AG09309 (cell line): ENCODE measurements around the gene CD207.

ENCODE experiments used
- DNase-seq: peaks from one replicate; pipeline ENCODE4 v3.0.0-alpha.2; 2010; ENCODE audit warnings: low read depth
- H3K4me3 ChIP-seq: 2 replicates; pipeline ENCODE4 v1.5.1; 2011; ENCODE audit warnings: mild to moderate bottlenecking, low read depth, low read length, moderate library complexity; ENCODE audit not compliant: control insufficient read depth
- TF ChIP-seq, protein P1 (sequence below): IDR thresholded peaks from 2 replicates; pipeline ENCODE4 v1.5.1; 2011; ENCODE audit warnings: mild to moderate bottlenecking, low read depth, low read length, inconsistent platforms; ENCODE audit not compliant: insufficient read depth, control insufficient read depth; ENCODE audit errors: missing control alignments

The CD207 gene

DNA sequence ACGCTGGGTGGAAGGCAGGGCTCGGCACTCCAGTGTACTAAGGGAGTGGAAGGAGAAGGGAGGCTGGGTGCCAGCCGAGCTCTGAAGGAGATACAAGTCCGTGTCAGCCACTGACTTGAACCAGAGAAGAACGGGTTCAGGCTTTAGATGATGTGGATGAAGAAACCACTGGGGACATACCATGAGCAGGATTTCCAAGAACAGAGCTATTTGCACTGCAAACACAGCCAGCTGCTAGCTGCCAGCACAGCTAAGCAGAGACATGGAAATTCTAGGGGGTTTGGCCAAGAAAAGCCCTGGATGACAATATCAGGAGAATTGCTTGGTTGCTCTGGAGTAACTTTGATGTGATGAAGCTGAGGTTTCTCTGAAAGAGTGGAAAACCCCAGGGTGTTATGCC, 5.2 kb downstream of the CD207 start:
- H3K4me3 ChIP-seq: no peak overlapping the region
- TF ChIP-seq, protein P1, sequence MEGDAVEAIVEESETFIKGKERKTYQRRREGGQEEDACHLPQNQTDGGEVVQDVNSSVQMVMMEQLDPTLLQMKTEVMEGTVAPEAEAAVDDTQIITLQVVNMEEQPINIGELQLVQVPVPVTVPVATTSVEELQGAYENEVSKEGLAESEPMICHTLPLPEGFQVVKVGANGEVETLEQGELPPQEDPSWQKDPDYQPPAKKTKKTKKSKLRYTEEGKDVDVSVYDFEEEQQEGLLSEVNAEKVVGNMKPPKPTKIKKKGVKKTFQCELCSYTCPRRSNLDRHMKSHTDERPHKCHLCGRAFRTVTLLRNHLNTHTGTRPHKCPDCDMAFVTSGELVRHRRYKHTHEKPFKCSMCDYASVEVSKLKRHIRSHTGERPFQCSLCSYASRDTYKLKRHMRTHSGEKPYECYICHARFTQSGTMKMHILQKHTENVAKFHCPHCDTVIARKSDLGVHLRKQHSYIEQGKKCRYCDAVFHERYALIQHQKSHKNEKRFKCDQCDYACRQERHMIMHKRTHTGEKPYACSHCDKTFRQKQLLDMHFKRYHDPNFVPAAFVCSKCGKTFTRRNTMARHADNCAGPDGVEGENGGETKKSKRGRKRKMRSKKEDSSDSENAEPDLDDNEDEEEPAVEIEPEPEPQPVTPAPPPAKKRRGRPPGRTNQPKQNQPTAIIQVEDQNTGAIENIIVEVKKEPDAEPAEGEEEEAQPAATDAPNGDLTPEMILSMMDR: no peak
- DNase-seq: no peak

DNA sequence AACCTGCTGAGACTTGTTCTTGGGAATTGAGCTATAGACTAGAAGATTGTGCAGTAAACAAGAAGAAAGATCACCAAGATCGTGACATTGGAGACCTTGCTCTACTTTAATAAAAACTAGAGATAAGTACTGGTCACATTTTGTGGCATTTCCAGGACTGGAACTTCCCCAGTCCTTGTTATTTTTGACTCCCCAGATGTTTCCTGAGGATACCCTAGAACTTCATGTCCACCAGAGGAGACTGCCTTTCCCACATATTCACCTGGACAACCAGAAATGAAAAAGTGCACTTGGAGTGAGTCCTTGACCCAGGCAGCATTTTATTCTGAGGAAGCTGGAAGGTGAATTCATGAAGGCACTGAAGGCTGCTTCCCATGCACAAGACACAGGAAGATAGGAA, 5.7 kb downstream of the CD207 start:
- TF ChIP-seq, protein P1: no peak
- H3K4me3 ChIP-seq: no peak overlapping the region
- DNase-seq: no peak

DNA sequence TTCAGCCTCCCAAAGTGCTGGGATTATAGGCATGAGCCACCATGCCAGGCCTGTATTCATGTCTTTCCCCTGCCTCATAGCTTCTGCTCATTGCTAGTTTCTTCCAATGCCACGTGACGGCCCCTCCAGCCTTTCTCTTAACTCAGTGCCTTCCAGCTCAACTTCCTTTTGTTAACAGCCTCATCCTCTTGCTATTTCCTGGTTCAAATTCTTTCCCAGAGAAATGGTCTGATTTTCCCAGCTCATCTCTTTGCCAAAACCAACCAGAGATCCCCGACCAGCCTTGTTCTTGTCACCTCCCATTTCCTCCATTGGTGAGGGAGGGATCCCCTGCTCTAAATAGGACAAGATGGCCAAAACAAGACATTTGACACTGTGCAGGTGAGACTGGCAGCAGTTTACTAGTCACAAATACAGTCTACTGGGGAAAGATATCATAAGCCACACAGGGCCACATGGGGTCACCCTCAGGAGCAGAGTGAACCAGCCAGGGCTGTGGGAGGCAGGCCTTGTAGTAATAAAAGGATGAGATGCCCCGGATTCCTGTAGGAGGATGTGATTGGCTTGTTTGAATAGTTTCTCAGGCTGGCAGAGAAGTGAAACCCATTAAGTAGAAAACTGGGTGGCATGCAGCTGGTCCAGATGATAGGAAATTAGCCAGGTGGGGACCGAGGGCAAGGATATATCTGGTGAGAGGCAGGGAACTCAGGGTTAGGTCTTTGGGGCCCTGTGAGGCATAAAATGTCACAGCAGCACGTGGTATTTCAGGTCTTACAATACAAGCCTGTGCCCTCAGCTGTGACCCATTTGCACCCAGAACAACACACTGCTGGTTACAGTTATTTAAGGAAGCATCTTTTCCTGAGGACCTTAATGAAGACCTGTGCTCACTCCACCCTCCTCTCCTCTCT, 6.4 kb downstream of the CD207 start:
- TF ChIP-seq, protein P1: no peak
- no peak overlapping the region for H3K4me3 ChIP-seq
- no peak for DNase-seq

GRCh38 chr2:70828115-70828514, 7.5 kb downstream of the CD207 start:
- no peak overlapping the region for H3K4me3 ChIP-seq
- TF ChIP-seq, protein P1: no peak
- no peak for DNase-seq

- no peak overlapping the region for H3K4me3 ChIP-seq
- DNase-seq: no peak
Measured at GRCh38 chr2:70827388-70827787, 8.2 kb downstream of the CD207 start.

DNA sequence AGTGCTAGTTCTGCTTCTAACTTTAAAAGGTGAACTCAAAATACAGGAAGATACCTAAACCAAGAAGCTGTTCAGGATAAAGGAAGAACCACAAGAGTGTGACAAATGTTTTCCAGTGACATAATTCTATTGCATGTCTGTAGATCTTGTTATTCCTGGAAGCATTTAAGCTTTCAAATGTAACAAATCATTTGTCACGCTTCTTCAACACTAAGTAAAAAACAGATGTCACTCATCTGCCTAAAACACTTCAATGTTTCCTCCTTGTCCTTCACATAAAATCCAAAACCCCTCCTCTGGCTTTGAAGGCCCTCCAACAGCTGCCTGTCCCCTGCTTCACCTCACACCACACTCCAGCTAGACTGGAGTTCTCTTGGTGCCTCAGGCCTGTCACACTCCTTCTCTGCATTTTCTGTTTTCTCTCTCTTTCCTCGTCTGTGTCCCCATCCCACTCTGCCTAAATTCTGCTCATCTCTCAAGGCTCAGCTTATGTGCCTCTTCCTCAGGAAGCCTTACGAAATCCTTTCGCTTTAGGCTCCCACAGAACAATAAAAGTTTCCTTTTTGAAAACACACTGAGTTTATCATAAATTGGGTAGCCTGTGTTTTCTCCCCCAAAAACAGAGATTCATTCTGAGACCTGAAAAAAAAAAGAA, 8.8 kb downstream of the CD207 start:
- TF ChIP-seq, protein P1: no peak
- H3K4me3 ChIP-seq: no peak overlapping the region
- DNase-seq: no peak

More at GRCh38 chr2:70827388-70827787, 8.2 kb downstream of the CD207 start:
- TF ChIP-seq, protein P1: no peak
